Measurements from ENCODE around the gene OTOP3.
A peak's percentile ranks its signal among the peaks of the same experiment; 100 is the strongest.

OTOP3 gene

DNA sequence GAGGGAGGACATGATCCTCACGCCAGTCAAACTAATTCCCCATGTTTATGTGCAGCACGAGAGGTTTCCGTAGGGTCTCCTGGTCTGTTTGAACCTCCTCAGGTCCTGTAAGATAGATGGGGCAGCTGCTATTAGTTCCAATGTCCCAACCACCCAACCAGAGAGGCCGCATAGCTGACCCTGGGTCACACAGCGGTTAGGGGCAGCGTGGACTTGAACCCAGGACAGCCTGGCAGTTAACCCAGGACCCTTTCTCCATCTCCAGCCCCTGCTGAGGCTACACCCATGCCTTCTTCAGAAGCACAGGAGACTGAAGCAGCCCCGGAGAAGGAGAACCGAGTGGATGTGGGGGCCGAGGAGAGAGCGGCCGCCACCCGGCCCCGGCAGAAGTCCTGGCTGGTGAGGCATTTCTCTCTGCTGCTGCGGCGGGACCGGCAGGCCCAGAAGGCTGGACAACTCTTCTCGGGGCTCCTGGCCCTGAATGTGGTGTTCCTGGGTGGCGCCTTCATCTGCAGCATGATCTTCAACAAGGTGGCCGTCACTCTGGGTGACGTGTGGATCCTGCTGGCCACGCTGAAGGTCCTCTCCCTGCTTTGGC lies 5.5 kb downstream of the OTOP3 start:
- DNase-seq, result no peak

DNA sequence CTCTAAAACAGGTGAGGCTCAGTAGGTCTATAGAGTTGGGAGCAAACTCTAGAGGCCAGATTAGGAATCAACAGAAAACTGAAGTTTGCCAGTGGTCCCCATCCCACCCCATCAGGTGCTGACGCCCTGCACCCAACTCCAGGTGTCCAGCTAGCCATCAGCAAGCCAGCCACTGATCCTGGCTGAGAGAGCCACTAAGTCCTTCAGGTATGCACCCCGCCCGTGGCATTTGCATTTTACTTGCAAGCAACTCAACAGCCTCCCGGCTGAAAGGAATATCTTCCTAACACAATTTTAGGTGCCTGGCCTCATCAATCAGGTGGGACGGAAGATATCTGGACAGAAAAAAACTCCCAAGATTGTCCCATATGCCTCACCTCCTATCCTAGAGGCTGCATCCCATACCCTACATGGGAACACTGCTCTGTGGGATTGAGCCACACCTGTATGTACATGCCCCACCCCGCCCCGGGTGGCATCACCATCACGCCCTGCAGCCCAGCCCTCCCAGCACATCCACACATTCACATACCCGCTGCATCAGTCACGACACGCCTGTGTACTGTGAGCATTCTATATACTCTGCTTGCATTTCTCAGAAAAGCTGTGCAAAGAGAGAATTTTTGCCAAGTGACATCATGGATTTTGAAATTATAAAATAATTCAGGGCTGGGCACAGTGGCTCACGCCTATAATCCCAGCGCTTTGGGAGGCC lies 8.3 kb downstream of the OTOP3 start:
- no peak for DNase-seq

GRCh38 chr17:74945543-74945942 lies 9.8 kb downstream of the OTOP3 start:
- DNase-seq, result no peak

DNA sequence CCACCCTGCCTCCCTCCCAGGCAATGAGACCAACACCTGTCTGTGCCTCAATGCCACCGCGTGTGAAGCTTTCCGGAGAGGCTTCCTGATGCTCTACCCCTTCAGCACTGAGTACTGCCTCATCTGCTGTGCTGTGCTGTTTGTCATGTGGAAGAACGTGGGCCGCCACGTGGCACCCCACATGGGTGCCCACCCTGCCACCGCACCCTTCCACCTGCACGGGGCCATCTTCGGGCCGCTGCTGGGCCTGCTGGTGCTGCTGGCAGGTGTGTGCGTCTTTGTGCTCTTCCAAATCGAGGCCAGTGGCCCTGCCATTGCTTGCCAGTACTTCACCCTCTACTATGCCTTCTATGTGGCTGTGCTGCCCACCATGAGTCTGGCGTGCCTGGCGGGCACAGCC lies 10.9 kb downstream of the OTOP3 start:
- DNase-seq, result no peak

- DNase-seq, result no peak
Measured at GRCh38 chr17:74947041-74947754, 11.5 kb downstream of the OTOP3 start.

DNA sequence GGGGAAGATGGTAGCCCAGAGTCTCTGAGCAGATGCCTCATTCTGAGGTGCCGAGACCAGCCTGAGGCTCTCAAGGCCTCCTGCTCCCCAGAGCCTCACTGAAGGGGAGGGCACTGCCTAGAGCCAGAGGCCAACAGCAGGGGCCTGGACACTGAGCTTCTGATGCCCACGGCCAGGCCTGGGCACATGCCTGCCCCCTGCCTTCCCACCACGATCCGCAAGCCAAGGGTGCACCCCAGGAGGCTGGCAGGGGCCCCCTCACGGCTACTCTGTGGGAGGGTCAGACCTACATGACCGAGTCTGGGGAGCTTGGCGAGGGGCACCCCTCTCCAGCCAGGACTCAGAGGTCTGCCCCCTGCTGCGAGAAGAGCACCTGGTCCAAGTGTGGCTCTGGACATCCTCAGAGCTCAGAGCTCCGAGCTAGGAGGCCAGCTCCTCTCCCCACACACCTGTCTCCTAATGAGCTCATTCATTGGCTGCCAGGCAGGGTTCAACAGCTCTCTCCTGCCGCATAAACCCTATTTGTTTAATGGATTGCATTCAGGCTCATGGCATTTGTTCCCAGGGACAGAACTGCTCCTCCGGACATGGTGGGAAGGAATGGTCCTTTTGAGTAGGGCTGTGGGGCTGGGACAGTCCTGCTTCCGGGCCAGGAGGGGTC lies 13.9 kb downstream of the OTOP3 start:
- peak in 1 of 14 donors; percentile 21 for DNase-seq

- no peak for DNase-seq
Measured at GRCh38 chr17:74950207-74950606, 14.5 kb downstream of the OTOP3 start.

GRCh38 chr17:74951065-74951464 lies 15.4 kb downstream of the OTOP3 start:
- DNase-seq, result no peak

DNA sequence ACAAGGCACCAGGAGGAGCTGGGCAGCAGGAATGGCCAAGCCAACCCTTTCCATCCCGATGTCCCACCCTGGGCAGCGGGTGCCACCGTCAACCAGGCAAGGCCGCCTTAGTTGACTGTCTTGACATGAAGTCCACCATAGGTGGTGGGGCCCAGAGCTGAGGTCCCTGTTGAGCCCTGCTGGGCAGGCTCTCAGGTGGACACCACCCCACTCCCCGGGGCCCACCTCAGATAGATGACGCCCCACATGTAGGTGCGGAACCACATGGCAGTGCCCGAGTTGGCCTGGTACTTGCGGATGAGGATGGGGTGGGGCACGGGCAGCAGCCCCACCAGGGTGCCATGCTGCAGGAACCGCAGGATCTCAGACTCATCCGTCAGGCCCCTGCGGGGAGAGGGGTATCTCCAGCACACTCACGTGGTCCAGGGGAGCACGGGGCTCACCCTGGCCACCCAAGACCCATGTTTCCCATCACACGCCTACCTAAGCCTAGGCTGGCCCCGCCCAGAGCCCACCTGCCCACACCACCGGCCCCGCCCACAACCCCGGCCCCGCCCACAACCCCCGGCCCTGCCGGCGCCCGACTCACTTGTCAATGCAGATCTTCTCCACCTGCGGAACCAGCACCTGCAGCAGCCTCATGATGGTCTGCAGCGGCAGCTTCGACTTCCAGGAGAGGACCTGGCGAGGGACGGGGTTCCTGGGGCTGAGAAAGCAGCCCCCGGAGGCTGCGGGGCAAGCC lies 16.2 kb downstream of the OTOP3 start:
- DNase-seq, result no peak

GRCh38 chr17:74952431-74953133 lies 16.9 kb downstream of the OTOP3 start:
- DNase-seq, result no peak

GRCh38 chr17:74953134-74953687 lies 17.5 kb downstream of the OTOP3 start:
- DNase-seq, result no peak

- no peak for DNase-seq
Measured at GRCh38 chr17:74954115-74954514, 18.4 kb downstream of the OTOP3 start.

DNA sequence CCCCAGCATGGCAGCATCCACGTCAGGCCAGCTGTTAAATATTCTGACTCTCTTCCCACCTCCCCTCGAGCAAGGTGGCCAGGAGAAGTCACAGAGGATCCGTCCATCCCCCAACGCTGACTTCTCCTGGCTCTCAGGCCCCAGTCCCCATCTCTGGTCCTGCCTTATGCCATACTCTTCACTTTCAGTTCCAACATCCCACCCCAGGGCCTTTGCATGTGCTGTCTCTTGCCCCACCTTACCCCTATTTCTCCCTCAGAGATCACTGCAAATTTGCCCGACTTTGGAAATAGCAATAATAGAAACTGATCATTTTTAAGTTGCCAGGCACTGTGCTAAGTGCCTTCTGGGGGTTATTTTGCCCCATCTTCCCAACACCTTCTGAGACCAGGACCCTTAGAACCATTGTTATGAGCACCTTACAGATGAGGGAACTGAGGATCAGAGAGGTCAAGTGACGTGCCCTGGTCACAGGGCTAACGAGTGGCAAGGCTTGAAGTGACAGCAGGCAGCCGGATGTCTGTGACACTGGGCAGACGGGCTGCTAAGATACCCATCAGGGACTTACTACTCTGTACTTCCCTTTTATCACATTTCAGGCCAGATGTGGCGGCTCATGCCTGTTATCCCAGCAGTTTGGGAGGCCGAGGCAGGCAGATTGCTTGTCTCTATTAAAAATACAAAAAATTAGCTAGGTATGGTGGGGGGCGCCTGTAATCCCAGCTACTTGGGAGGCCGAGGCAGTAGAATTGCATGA lies 19.1 kb downstream of the OTOP3 start:
- no peak for DNase-seq

- no peak for DNase-seq
Measured at GRCh38 chr17:74956093-74956492, 20.4 kb downstream of the OTOP3 start.

DNA sequence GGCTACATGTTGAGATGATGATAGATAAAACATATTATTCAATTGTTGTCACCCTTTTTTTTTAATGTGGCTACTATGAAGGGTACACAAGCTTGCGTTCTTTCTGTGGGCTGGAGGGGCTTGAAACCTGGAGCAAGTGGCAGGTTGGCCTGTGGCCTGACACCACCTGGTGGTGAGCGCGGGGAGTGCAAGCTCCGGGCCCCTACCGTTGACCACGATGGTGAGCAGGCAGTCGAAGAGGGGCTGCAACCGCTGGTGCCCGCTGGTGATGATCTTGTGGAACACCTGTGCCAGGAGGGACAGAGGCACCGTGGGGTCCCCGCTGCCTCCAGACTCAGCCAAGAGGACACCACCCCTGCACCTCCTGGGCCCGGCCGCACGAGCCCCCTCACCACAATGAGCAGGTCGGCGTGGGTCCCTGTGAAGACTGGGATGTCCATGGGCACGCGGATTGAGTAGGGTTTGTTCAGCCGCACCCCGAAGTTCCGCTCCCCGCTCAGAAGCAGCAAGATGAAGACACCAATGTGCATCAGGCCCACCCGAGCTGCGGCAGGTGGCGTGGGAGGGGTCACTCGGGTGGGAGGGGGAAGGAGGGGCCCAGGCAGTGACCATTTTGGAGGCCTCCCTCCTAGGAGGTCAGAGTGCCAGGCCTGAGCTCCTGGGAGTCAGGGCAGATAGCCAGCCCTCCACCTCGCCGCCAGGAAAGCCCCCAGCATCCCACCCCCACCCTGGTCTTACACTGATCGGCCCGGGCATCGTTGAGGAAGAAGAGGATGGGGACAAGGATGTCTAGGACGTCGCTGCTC lies 22.4 kb downstream of the OTOP3 start:
- peak in 9 of 14 donors; percentile 11 to 62 (median 20) for DNase-seq

- no peak for DNase-seq
Measured at GRCh38 chr17:74959826-74960515, 24.3 kb downstream of the OTOP3 start.

- DNase-seq, result no peak
Measured at GRCh38 chr17:74960570-74961342, 25.1 kb downstream of the OTOP3 start.

DNA sequence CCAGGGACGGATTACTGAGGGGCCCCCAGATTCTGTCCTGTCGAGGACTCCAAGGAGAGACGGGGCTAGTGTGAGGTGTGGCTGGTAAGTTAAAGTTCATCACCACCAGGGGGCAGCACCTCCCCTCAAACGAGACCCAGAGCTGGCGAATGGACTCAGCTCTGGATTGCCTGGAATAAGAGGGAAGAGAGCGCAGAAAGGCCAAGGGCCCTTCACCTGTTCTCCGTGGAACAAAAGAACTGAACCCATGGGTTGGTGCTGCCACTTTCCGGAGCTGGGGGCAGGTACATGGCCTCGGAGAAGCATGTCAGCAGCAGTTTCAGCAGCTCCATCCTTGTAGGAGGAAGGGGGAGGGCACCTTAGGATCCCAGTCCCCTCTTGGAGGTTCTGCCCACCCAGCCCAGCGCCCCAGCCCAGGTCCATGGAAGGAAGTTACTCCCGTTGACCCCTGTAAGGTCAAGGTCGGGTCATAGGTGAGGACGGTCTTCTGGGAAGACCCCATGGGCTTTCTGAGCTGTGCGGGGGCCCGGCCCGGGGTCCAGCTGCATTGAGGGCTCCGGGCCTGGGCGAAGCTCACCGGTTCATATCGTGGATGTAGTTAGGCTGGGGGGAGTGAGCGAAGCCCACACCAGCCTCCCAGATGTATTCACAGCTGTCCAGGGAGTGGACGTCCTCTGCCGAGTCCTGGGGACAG lies 26.1 kb downstream of the OTOP3 start:
- peak; percentile 21 to 86 (median 74) for DNase-seq

All from C1 segment of cervical spinal cord (tissue), 14 donors.